ENCODE data around the gene CYTH1. TPM values are rescaled to one million over a fixed set of nuclear protein-coding genes. Genes with fewer than 3 reads are reported as not detected.

Gene CYTH1
- total RNA-seq, 1 experiment from 2014 or later, result 34.3 TPM

DNA sequence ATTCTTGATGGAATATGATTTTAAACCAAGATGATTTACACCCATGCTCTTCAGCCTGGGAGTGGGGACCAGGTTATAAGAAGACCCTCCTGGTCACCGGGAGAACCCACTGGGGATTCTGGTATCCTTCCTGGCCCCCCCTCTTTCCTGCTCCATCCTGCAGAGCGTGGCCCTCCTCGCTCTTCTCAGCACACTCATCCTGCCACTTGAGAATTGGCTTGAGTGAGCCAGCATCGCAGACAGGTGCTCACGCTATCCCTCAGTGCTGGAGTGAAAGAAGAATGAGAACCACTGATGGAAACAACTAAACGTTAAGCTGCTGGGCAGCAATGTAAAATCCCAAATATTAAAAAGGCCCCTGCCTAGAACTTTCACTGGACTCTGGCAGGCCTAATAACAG is 98.0 kb downstream of the CYTH1 start:
- H4K20me1 ChIP-seq (ENCODE audit: insufficient read depth), result no peaks in the 10 kb centered on the region
- ChIA-PET RAD21 (ENCODE audit: low non-redundant PET in 1 of 2, low total read pairs in 2 of 2, uncharacterized antibody in 2 of 2, unreplicated experiment in 2 of 2) (no interaction called here), CTCF (no interaction called here), POLR2A (no interaction called here)
- H3K9me2 ChIP-seq (ENCODE audit: insufficient read depth), result no peaks in the 10 kb centered on the region
- no peak for TF ChIP-seq RAD21 (IDR thresholded peaks at IDR 0.05; ENCODE audit: low read depth)
- no peak for TF ChIP-seq JUND (IDR thresholded peaks at IDR 0.05)
- no peak for TF ChIP-seq REST (IDR thresholded peaks at IDR 0.05; ENCODE audit: low read depth)
- TF ChIP-seq SIN3A (IDR thresholded peaks at IDR 0.05; ENCODE audit: low read depth), result no peak
- no peak for TF ChIP-seq FOSL1 (IDR thresholded peaks at IDR 0.05; ENCODE audit: low read depth)
- no peak for TF ChIP-seq SP1 (IDR thresholded peaks at IDR 0.05; ENCODE audit: low read depth)
- TF ChIP-seq YY1 (IDR thresholded peaks at IDR 0.05; ENCODE audit: extremely low read depth, insufficient replicate concordance, low read depth, low read length), result no peak
- no peak for TF ChIP-seq SRF (IDR thresholded peaks at IDR 0.05; ENCODE audit: low read depth)
- no peak for TF ChIP-seq ZNF274 (IDR thresholded peaks at IDR 0.05; ENCODE audit: low read depth, low read length)
- TF ChIP-seq CBX3 (IDR thresholded peaks at IDR 0.05; ENCODE audit: low read depth), result no peak
- no peak for TF ChIP-seq EGR1 (IDR thresholded peaks at IDR 0.05; ENCODE audit: low read depth)
- no peak for TF ChIP-seq ELF1 (IDR thresholded peaks at IDR 0.05; ENCODE audit: borderline replicate concordance, low read depth)
- TF ChIP-seq TCF7L2 (IDR thresholded peaks at IDR 0.05; ENCODE audit: borderline replicate concordance, extremely low read depth, insufficient read depth, insufficient read length), result no peak
- no peak for TF ChIP-seq POLR2A (IDR thresholded peaks at IDR 0.05; ENCODE audit: borderline replicate concordance, extremely low read depth, insufficient read depth, insufficient read length)
- no peak for TF ChIP-seq EZH2 (IDR thresholded peaks at IDR 0.05)
- TF ChIP-seq ZFX (IDR thresholded peaks at IDR 0.05), result no peak
- TF ChIP-seq, protein P1, sequence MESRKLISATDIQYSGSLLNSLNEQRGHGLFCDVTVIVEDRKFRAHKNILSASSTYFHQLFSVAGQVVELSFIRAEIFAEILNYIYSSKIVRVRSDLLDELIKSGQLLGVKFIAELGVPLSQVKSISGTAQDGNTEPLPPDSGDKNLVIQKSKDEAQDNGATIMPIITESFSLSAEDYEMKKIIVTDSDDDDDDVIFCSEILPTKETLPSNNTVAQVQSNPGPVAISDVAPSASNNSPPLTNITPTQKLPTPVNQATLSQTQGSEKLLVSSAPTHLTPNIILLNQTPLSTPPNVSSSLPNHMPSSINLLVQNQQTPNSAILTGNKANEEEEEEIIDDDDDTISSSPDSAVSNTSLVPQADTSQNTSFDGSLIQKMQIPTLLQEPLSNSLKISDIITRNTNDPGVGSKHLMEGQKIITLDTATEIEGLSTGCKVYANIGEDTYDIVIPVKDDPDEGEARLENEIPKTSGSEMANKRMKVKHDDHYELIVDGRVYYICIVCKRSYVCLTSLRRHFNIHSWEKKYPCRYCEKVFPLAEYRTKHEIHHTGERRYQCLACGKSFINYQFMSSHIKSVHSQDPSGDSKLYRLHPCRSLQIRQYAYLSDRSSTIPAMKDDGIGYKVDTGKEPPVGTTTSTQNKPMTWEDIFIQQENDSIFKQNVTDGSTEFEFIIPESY (IDR thresholded peaks at IDR 0.05; ENCODE audit: extremely low read depth, insufficient replicate concordance, low read length), result no peak
- TF ChIP-seq, protein P2, sequence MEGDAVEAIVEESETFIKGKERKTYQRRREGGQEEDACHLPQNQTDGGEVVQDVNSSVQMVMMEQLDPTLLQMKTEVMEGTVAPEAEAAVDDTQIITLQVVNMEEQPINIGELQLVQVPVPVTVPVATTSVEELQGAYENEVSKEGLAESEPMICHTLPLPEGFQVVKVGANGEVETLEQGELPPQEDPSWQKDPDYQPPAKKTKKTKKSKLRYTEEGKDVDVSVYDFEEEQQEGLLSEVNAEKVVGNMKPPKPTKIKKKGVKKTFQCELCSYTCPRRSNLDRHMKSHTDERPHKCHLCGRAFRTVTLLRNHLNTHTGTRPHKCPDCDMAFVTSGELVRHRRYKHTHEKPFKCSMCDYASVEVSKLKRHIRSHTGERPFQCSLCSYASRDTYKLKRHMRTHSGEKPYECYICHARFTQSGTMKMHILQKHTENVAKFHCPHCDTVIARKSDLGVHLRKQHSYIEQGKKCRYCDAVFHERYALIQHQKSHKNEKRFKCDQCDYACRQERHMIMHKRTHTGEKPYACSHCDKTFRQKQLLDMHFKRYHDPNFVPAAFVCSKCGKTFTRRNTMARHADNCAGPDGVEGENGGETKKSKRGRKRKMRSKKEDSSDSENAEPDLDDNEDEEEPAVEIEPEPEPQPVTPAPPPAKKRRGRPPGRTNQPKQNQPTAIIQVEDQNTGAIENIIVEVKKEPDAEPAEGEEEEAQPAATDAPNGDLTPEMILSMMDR (IDR thresholded peaks at IDR 0.05 in 2 of 3, conservative IDR thresholded peaks at IDR 0.05 in 1 of 3; ENCODE audit: borderline replicate concordance in 1 of 3, insufficient read depth in 1 of 3, low read depth in 2 of 3, low read length in 2 of 3), result no peak
- no peak overlapping the region for H3K4me2 ChIP-seq (ENCODE audit: low read length)
- ATAC-seq, result no peak
- no peaks in the 10 kb centered on the region for H3K79me2 ChIP-seq (ENCODE audit: insufficient read depth, low read length)
- BruUV-seq (replicated peaks), result no TSS peak
- intact Hi-C loops (cut with micrococcal nuclease), result no loop called here
- peaks cover 6 to 10% of the 10 kb centered on the region in 2 experiments; a peak in 3 of 4 replicates for H3K36me3 ChIP-seq (ENCODE audit: control insufficient read depth in 1 of 2, insufficient read depth in 2 of 2, low read length in 2 of 2)
- H3K4me1 ChIP-seq (ENCODE audit: control insufficient read depth in 1 of 2, insufficient read depth in 2 of 2, low read length in 2 of 2), result peaks cover 5 to 21% of the 10 kb centered on the region in 2 experiments
- no peak for DNase-seq (ENCODE audit: low read depth, low spot score)
- H3K9ac ChIP-seq (ENCODE audit: low read length), result no peak overlapping the region
- no peak overlapping the region for H3K4me3 ChIP-seq (replicated peaks in 1 of 2; ENCODE audit: low read depth in 1 of 2, low read length in 2 of 2)
- H2AFZ ChIP-seq (ENCODE audit: low read depth, low read length, poor library complexity, severe bottlenecking), result no peak overlapping the region
- H3K27ac ChIP-seq (ENCODE audit: low read depth, low read length), result no peak overlapping the region
- no peaks in the 10 kb centered on the region for H3K9me3 ChIP-seq (ENCODE audit: control insufficient read depth in 1 of 2, insufficient read depth in 1 of 2, low read depth in 1 of 2, low read length in 2 of 2)
- no peaks in the 10 kb centered on the region for H3K27me3 ChIP-seq (ENCODE audit: insufficient read depth, low read length)

Data from HCT116 (cell line).